HL-60 (cell line): ENCODE measurements around the gene AFAP1.
"Not testable (repeated sequence)": the region's sequence is repeated elsewhere in the genome, so short reads cannot be mapped to it uniquely, and the experiment has no call there.

Source experiments
- CTCF ChIP-seq: IDR thresholded peaks from one replicate; pipeline ENCODE4 v1.5.1; 2011; ENCODE audit warnings: low read length, control low read depth, inconsistent platforms; ENCODE audit not compliant: insufficient read depth
- POLR2AphosphoS5 ChIP-seq: IDR thresholded peaks from 2 replicates; pipeline ENCODE4 v1.6.1; 2012; ENCODE audit warnings: low read depth
- REST ChIP-seq: IDR thresholded peaks from 2 replicates; pipeline ENCODE4 v1.6.1; 2012; ENCODE audit warnings: low read depth; ENCODE audit not compliant: insufficient replicate concordance

GRCh38 chr4:7918187-7918586 is 21.5 kb downstream of the AFAP1 start:
- TF ChIP-seq CTCF, POLR2AphosphoS5, REST: not testable (repeated sequence)
